GM12874 (cell line): ENCODE results near the gene KLHL7.

Experiments
- TF ChIP-seq, protein P1 (sequence below): IDR thresholded peaks from 2 replicates; pipeline ENCODE4 v1.5.1; 2011; ENCODE audit warnings: low read depth, mild to moderate bottlenecking, control low read depth, low read length, moderate library complexity; ENCODE audit not compliant: insufficient read depth

Gene KLHL7

GRCh38 chr7:23212395-23212794 is 106.8 kb downstream of the KLHL7 start:
- TF ChIP-seq, protein P1, sequence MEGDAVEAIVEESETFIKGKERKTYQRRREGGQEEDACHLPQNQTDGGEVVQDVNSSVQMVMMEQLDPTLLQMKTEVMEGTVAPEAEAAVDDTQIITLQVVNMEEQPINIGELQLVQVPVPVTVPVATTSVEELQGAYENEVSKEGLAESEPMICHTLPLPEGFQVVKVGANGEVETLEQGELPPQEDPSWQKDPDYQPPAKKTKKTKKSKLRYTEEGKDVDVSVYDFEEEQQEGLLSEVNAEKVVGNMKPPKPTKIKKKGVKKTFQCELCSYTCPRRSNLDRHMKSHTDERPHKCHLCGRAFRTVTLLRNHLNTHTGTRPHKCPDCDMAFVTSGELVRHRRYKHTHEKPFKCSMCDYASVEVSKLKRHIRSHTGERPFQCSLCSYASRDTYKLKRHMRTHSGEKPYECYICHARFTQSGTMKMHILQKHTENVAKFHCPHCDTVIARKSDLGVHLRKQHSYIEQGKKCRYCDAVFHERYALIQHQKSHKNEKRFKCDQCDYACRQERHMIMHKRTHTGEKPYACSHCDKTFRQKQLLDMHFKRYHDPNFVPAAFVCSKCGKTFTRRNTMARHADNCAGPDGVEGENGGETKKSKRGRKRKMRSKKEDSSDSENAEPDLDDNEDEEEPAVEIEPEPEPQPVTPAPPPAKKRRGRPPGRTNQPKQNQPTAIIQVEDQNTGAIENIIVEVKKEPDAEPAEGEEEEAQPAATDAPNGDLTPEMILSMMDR, result no peak

- TF ChIP-seq, protein P1, result no peak
Measured at GRCh38 chr7:23212841-23213240, 107.3 kb downstream of the KLHL7 start.

DNA sequence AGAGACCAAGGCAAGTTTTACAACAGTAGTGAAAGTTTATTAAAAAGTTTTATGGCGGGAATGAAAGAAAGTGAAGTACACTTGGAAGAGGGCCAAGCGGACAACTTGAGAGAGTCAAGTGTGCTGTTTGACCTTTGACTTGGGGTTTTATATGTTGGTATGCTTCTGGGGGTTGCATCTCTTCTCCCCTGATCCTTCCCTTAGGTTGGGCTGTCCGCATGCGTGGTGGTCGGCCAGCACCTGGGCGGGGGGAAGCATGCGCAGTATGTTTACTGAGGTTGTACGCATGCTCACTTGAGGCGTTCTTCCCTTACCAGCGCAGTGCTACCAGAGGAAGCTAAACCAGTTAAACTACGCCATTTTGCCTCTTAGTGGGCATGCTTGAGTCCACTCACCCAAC is 108.2 kb downstream of the KLHL7 start:
- TF ChIP-seq, protein P1, result no peak

DNA sequence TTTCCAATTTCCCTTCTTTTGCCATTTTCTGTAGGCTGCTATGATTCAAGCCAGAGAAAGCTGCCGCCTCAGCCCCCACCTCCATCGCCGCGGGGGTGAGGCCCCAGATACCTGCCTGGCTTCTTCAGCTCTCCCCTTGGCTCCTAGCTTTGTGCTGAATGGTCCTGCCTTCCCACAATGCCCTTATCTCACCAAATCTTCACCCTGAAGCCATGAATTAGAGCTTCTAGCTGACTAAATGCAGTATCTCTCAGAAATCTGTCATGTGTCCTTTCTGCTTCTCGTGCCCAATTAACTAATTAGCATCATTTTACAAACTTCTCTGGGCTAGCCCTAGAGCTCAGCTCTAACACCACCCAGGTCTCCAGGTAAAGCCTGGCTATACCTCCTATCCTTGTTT is 108.8 kb downstream of the KLHL7 start:
- TF ChIP-seq, protein P1, result no peak

DNA sequence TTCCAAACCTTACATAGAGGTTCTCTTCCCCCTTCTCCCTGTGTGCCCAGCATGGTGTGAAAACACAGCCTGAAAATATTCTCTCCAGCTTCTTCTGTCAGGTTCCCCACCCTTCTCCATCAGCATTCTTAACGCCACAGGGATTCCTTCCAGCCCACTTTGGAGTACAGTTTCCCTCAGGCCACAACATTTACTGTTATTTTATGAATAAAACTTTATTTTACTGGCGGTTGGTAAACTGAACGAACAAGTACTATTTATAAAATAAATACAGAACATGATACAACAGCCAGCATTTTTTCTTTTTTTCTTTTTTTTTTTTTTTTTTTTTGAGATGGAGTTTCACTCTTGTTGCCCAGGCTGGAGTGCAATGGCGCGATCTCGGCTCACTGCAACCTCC is 109.4 kb downstream of the KLHL7 start:
- TF ChIP-seq, protein P1, result no peak

DNA sequence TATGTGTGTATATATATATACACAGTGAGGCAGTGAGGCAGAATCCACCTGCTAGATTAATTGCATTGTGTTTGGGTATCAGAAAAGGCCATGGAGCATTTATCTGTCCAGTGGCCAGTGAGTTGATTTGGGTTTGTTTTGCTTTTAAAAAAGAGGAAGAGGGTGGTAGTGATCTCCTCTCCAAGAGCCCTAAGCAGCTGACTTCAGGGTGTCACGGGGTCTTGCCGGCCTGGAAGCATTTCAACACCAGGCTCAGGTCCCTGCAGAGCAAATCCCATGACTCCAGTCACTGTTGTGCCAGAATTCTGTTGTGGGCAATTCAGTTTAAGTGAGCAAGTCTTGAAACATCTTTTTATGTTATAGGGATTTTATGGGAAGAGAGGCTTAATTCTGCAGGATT is 110.4 kb downstream of the KLHL7 start:
- TF ChIP-seq, protein P1, result no peak

DNA sequence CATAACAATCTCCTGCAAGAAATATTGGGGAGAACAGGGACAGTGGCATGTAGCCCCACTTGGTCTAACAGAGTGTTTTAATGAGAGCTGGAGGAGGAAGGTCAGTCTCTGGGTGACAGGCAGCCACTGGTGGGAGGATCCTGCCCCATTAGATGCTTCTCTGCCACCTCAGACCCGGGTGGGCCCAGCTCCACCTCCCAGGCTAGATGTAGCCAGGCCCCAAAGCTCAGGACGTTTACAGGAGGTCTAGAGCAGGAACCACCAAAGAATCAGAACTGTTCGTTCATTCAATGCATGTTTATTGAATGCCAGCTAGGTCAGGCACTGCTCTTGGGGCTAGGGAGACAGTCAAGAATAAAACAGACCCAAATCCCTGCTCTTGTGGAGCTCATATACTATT is 112.6 kb downstream of the KLHL7 start:
- TF ChIP-seq, protein P1, result no peak

GRCh38 chr7:23220690-23221305 is 115.2 kb downstream of the KLHL7 start:
- TF ChIP-seq, protein P1, result no peak
